OCI-LY7 (cell line): ENCODE measurements around the gene TLE4. TPM values are rescaled to one million over a fixed set of nuclear protein-coding genes. Genes with fewer than 3 reads are reported as not detected.

ENCODE experiments used
- BruUV-seq: library from RNA; stranded (reverse); fragments of 400-500 nt; replicated peaks from 2 replicates; lab custom pipeline; 2021; lab: Mats Ljungman, UMichigan
- CTCF ChIA-PET: fragments of 300-600 bp; sonication (Branson Sonifier 250); formaldehyde crosslinking; loops from one replicate; lab custom pipeline; 2022; ENCODE audit warnings: antibody characterized with exemption; ENCODE audit not compliant: unreplicated experiment; lab: Charles Lee
- POLR2A ChIA-PET: fragments of 300-600 bp; sonication (Branson Sonifier 250); formaldehyde crosslinking; loops from one replicate; lab custom pipeline; 2022; ENCODE audit warnings: antibody characterized with exemption; lab: Charles Lee
- DNase-seq: peaks from one replicate; pipeline ENCODE4 v3.0.0-alpha.2; 2015; ENCODE audit warnings: low spot score
- H2AFZ ChIP-seq: fragments of 200-600 bp; sonication (generic), shearing (Covaris generic); 2 replicates; pipeline ENCODE4 v1.6.1; 2014; ENCODE audit warnings: mild to moderate bottlenecking, antibody characterized with exemption, low read length, moderate library complexity
- H3K27ac ChIP-seq: fragments of 200-600 bp; sonication (generic); 2 replicates; pipeline ENCODE4 v1.5.1; 2014; ENCODE audit warnings: mixed run types, low read depth, mild to moderate bottlenecking, moderate library complexity, low read length, inconsistent platforms; ENCODE audit not compliant: poor library complexity, severe bottlenecking
- H3K36me3 ChIP-seq: fragments of 200-600 bp; sonication (generic); 2 replicates; pipeline ENCODE4 v1.6.1; 2014; ENCODE audit warnings: mild to moderate bottlenecking, antibody characterized with exemption, low read length, moderate library complexity, mixed read lengths; ENCODE audit not compliant: insufficient read depth
- H3K4me1 ChIP-seq: fragments of 200-600 bp; sonication (generic); 2 replicates; pipeline ENCODE4 v1.5.1; 2014; ENCODE audit warnings: mild to moderate bottlenecking, low read length; ENCODE audit not compliant: insufficient read depth, poor library complexity, severe bottlenecking
- H3K4me2 ChIP-seq: fragments of 200-600 bp; sonication (generic); 2 replicates; pipeline ENCODE4 v1.6.1; 2014; ENCODE audit warnings: mild to moderate bottlenecking, low read length
- H3K4me3 ChIP-seq: fragments of 200-600 bp; sonication (generic); 2 replicates; pipeline ENCODE4 v1.5.1; 2014; ENCODE audit warnings: mild to moderate bottlenecking, low read depth, low read length; ENCODE audit not compliant: poor library complexity, severe bottlenecking
- H3K79me2 ChIP-seq: fragments of 200-600 bp; sonication (generic); 2 replicates; pipeline ENCODE4 v1.6.1; 2016; ENCODE audit warnings: low read depth, mild to moderate bottlenecking, low read length, moderate library complexity, mixed read lengths; ENCODE audit not compliant: insufficient read depth
- H3K9me2 ChIP-seq: fragments of 200-600 bp; sonication (generic); 2 replicates; pipeline ENCODE4 v1.6.1; 2016; ENCODE audit warnings: mild to moderate bottlenecking, low read length, mixed read lengths; ENCODE audit not compliant: insufficient read depth
- H3K9me3 ChIP-seq: fragments of 200-600 bp; sonication (generic); 2 replicates; pipeline ENCODE4 v1.6.1; 2014; ENCODE audit warnings: mild to moderate bottlenecking, mixed run types, low read length, mixed read lengths
- H4K20me1 ChIP-seq: fragments of 200-600 bp; sonication (generic); 2 replicates; pipeline ENCODE4 v1.6.1; 2014; ENCODE audit warnings: mild to moderate bottlenecking, antibody characterized with exemption, low read length, moderate library complexity, mixed read lengths; ENCODE audit not compliant: insufficient read depth
- CTCF ChIP-seq: fragments of 200-600 bp; sonication (generic); conservative IDR thresholded peaks from 2 replicates; pipeline ENCODE4 v1.5.1; 2014; ENCODE audit warnings: mild to moderate bottlenecking, antibody characterized with exemption, low read length, moderate library complexity, mixed read lengths
- EZH2phosphoT487 ChIP-seq: fragments of 200-600 bp; sonication (generic); IDR thresholded peaks from 2 replicates; pipeline ENCODE4 v1.6.1; 2018; ENCODE audit warnings: low read depth, borderline replicate concordance, mild to moderate bottlenecking, mixed run types, antibody characterized with exemption, low read length, moderate library complexity, mixed read lengths
- intact Hi-C: fragments of 100-400 bp; cut with micrococcal nuclease; formaldehyde crosslinking; loops from one replicate; pipeline ENCODE4 v1.10.0; 2022; ENCODE audit not compliant: unreplicated experiment
- total RNA-seq, 2 experiments: library from RNA; depleted of rRNA in 1 of 2; stranded (reverse); fragments of >200 nt in 1 of 2; shearing (Covaris generic) in 1 of 2; gene quantifications; 2 replicates each; pipeline ENCODE4 v1.2.3, GENCODE V29; 2014 to 2022

Gene TLE4
- total RNA-seq, 2 experiments from 2014 or later = 36.7 to 41.7 TPM

- DNase-seq = no peak
- intact Hi-C loops = no loop called here
- POLR2A ChIA-PET = interaction anchor here (1.4 kb wide), 1 partner anchor 43 kb away, joined by 3 read pairs; no protein-coding TSS in a partner anchor
- no peak overlapping the region for H3K27ac ChIP-seq
- BruUV-seq = no TSS peak
- TF ChIP-seq CTCF (no peak), EZH2phosphoT487 (no peak)
- no peaks in the 10 kb centered on the region for H3K9me3 ChIP-seq
- H3K4me3 ChIP-seq = no peak overlapping the region
- H3K4me1 ChIP-seq = no peaks in the 10 kb centered on the region
- no peaks in the 10 kb centered on the region for H4K20me1 ChIP-seq
- no peak overlapping the region for H3K4me2 ChIP-seq
- no peaks in the 10 kb centered on the region for H3K9me2 ChIP-seq
- no peaks in the 10 kb centered on the region for H3K79me2 ChIP-seq
- no peak overlapping the region for H2AFZ ChIP-seq
- peaks cover 10% of the 10 kb centered on the region; the same call in 1 of the 2 replicates for H3K36me3 ChIP-seq
- CTCF ChIA-PET = no interaction called here
Measured at GRCh38 chr9:79658926-79659325, 87.2 kb downstream of the TLE4 start.

GRCh38 chr9:79660615-79661014 lies 88.8 kb downstream of the TLE4 start:
- ChIA-PET POLR2A (no interaction called here), CTCF (no interaction called here)
- Histone ChIP-seq H3K9me2 (no peaks in the 10 kb centered on the region), H3K9me3 (no peaks in the 10 kb centered on the region), H3K4me2 (no peak overlapping the region), H3K4me1 (no peaks in the 10 kb centered on the region), H3K79me2 (no peaks in the 10 kb centered on the region), H4K20me1 (no peaks in the 10 kb centered on the region), H3K36me3 (peaks cover 5% of the 10 kb centered on the region; the same call in 1 of the 2 replicates), H3K4me3 (no peak overlapping the region), H2AFZ (no peak overlapping the region), H3K27ac (no peak overlapping the region)
- no peak for DNase-seq
- no TSS peak for BruUV-seq
- TF ChIP-seq CTCF (no peak), EZH2phosphoT487 (no peak)
- intact Hi-C loops = no loop called here

GRCh38 chr9:79661279-79661678 lies 89.5 kb downstream of the TLE4 start:
- CTCF ChIA-PET = no interaction called here
- POLR2A ChIA-PET = no interaction called here
- Histone ChIP-seq H3K79me2 (no peaks in the 10 kb centered on the region), H4K20me1 (no peaks in the 10 kb centered on the region), H2AFZ (no peak overlapping the region), H3K36me3 (peaks cover 5% of the 10 kb centered on the region; the same call in 1 of the 2 replicates), H3K9me3 (no peaks in the 10 kb centered on the region), H3K4me3 (no peak overlapping the region), H3K4me2 (no peak overlapping the region), H3K27ac (no peak overlapping the region), H3K4me1 (no peaks in the 10 kb centered on the region), H3K9me2 (no peaks in the 10 kb centered on the region)
- BruUV-seq = no TSS peak
- intact Hi-C loops = no loop called here
- no peak for DNase-seq
- TF ChIP-seq EZH2phosphoT487 (no peak), CTCF (no peak)
